NCI-H1105 (cell line): ENCODE data around the gene TNS1.
A peak's percentile ranks its signal among the peaks of the same experiment; 100 is the strongest.

Experiments
- DNase-seq: peaks from one replicate; lab custom pipeline; 2025; lab: John Stamatoyannopoulos, UW

The TNS1 gene

DNA sequence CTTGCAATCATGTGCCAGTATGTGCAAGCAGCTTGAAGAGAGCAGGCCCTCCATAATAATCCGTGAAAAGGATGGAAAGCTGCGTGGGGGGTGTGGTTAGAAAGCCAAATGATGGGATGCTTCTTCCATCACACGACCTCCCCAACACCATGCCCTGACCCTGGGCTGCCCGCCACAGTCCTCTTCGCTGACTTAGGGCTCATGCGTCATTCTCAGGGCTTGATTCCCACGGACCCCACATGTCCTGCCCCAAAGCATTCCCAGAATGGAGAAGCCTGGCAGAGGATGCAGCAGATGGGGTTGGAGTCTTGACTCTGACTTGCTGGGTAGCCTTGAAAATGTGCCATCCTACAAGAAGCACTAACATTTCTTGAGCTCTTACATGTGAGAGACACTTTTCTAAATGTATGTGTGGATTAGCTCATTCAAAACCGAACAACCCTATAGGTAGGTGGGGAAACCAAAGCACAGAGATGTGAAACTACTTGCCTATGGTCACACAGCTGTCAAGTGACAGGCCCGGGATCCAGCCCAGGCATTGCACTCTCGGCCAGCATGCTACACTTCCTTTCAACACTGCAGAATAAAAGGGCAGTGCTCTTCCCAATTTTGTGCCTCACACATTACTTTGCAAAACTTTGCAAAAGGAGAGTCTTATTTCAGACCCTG is 3.7 kb downstream of the TNS1 start:
- DNase-seq: no peak

GRCh38 chr2:217997510-217997909 is 5.3 kb downstream of the TNS1 start:
- DNase-seq: no peak

GRCh38 chr2:217996361-217996760 is 6.4 kb downstream of the TNS1 start:
- no peak for DNase-seq

DNA sequence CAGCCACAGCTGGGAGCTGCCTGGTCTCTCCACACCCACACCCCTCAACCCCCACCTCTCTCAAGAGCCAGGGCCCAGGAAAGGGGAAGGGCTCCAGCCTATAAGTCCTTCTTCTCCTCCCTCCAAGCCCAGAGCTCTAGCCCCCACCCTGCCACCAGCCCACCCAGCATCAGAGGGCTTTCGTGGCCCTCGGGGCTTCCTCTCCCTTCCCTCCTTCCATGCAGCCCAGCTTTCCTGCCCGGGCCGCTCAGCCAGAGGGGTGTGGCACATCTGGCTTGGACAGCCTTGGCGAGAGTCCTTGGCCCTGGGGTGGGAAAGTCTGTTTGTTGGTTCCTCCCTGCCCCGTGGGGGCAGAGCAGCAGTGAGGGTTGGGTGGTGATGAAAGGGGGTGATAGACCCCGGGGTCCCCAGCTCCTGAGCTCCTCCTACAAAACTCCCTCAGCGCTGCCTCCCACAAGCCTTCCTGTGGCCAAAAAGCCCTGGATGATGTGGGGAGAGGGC is 7.0 kb downstream of the TNS1 start:
- no peak for DNase-seq

DNA sequence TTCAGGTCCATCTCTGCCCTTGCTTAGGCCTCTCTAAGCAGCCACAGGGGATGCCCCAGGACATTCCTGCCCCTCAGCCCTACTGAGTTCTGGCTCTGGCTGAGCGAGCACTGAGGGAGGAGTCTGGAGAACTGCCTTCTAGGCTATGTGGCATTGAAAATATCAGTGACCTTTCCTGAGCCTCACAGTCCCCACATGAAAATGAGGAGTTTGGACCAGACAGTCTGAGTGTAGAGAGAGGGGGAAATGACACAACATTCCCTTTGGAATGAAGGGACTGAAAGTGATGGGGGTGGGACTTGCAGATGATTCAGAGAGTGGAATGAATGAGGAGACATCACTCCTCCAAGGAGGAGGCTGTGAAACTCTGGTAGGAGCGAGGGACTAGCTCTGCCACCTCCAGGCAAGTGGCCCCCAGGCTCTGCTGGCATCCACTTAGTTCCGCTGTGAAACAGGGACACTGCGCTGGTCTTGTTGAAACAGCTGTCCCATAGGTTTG is 8.0 kb downstream of the TNS1 start:
- no peak for DNase-seq

- peak; percentile 13 for DNase-seq
Observed at GRCh38 chr2:217993817-217994463, 8.9 kb downstream of the TNS1 start.

- DNase-seq: no peak
Observed at GRCh38 chr2:217993138-217993537, 9.7 kb downstream of the TNS1 start.

- DNase-seq: no peak
Observed at GRCh38 chr2:217992061-217992460, 10.7 kb downstream of the TNS1 start.

- no peak for DNase-seq
Observed at GRCh38 chr2:217990791-217991465, 11.9 kb downstream of the TNS1 start.

GRCh38 chr2:217990389-217990788 is 12.4 kb downstream of the TNS1 start:
- no peak for DNase-seq

- DNase-seq: no peak
Observed at GRCh38 chr2:217989221-217989948, 13.4 kb downstream of the TNS1 start.

- DNase-seq: no peak
Observed at GRCh38 chr2:217988840-217989204, 14.0 kb downstream of the TNS1 start.

DNA sequence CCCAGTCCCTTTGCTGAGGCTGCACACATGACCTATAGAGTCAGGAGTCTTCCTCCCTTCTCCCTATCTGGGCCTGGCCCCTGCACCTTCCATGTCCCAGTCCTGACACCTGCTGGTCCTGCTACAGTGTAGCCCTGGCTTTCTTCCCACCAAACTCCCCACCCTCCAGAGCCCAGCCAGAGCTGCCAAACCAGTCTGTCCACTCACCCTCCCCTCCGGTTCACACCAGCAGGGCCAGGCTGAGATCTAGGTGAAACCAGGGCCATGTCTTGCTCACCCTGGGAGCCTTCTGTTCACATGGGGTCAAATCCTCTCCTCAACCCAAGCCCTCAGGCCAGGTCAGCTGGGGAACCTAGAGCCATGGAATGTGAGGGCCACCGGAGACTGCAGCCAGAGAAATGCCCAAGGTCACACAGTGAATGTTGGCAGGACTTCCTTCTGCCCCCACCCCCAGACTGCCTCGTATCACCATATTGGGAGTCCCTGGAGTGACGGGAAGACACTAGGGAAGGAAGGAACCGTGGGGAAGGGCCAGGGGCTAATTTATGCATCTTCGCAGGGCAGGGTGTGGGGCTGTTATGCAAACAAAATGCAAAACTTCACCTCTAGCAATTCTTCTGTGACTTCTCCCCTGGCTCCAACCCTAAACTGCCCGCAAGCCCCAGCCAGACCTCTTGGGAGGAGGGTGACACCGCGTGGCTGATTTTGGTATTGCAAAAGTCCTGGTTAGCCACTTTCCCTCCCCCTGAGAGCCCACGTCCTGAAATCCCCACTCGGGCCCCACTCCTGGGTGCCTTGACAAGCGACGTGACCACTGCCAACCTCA is 14.6 kb downstream of the TNS1 start:
- DNase-seq: peak; percentile 42

- DNase-seq: no peak
Observed at GRCh38 chr2:217987391-217987790, 15.4 kb downstream of the TNS1 start.

DNA sequence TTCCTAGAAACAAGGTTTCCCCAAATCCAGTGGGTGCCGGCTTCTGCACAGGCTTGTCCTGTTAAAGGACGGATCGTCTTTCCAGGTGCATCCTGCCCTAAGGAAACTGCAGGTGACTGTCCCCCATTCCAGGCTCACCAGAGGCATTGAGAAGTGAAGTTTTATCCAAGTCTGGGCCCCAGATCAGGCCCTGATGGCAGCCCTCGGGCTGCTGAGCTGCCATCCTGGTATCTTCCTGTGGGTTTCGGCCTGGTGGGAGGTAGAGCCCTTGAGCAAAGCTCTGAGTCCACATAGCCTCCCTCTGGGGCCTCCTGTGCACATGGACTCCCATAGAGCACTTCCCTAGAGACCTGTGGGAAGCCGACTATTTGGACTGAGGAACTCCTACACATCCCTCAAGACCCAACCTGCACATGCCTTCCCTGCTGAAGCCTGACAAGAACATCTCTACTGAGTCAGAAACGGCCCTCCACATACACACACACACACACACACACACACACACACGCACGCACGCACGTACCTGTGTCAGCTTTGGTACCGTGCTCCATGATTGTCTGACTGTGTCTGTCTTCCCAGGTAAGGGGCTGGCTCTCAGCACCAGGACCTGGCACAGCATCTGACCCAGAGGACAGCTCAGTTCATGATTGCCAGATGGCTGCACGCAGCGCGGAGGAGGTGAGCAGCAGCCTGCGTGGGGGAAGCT is 16.4 kb downstream of the TNS1 start:
- no peak for DNase-seq

- DNase-seq: no peak
Observed at GRCh38 chr2:217983276-217984233, 19.2 kb downstream of the TNS1 start.

- no peak for DNase-seq
Observed at GRCh38 chr2:217981971-217982370, 20.8 kb downstream of the TNS1 start.

DNA sequence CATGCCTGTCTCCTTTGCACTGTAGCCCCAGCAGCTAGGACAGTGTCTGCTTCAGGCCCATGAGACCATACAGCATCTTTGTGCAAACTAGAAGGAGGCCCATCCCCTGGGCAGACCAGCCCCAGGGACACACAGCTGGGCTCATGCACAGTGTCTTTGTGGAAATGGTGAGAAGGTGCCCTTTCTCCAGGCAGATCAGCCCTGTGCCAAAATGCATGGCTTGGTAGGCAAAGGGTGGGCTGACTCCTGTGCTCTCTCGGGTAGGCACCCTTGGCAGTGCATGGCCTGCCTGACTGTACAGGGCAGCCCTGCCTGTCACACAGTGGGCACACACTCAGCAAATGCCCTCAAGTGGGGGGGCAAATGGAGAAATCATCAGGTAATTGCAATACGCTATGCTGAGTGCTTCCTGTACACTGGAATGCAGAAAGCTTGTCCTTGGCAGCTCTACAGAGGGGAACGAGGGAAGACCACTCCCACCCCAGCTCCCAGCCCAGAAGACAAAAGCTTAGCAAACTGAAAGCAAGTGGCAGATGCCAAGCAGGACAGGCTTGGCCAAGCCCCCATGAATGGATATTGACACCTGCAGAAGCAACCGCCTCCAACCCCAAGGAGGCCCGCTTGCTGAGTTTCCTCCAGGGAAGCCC is 21.6 kb downstream of the TNS1 start:
- DNase-seq: no peak

DNA sequence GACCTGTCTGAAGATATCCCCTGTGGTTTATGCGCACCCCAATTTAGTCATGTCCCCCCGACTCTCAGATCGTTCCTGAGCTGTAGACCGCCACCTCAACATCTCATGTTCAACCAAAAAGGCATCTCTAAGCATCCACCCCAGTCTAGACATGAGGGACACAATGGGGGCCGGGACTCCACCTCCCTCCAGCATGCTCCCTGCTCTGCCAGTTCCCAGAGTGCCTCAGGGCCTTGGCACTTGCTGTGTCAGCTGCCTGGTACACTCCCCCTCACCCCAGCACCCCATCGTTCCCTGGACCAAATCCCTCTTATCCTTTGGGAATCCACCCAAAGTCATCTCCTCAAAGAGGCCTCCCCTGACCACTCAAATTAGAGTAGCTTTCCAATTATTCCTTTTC is 22.2 kb downstream of the TNS1 start:
- no peak for DNase-seq
